Measurements from ENCODE around the gene GSK3A. TPM values are rescaled to one million over a fixed set of nuclear protein-coding genes. Genes with fewer than 3 reads are reported as not detected.

GSK3A gene
- total and polyA plus RNA-seq, 8 donors: 5.8 to 77.2 (median 30.2) TPM

DNA sequence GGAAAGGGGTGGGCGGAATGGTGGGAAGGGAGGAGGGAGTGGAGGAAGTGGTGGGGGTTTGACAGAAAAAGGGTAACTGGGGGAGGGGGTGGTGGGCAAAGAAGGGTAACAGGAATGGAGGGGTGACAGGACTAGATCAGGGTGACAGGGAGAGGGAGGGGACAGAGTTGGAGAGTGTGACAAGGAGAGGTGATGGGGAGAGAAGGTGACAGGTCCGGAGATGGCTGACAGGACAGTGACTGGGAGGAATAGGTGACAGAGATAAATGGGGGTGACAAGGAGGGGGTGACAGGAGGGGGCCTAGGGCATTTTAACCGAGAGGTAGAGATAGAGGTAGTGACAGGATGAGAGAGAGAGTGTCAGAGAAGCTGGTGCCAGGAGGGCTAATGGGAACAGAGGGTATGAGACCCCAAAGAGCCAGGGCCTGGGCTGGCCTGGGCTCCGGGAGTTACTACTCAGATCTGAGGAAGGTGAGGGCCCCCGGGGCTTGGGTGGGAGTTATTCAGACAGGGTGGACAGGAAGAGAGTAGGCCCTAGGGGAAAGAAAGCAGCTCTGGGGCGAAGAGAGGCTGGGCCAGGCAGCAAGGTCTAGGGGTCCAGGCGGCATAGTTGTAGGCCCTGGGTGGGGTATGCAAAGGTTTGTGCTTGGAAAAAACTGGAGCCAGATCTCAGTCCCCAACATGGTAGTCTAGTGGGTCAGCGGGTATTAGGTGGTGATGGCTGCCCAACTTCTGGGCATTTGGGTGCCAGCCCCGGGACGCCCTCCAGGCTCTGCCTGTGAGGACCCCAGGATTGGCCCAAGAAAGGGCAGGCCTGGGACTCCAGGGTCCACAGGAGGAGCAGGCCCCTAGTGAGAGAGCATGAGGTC, 27.3 kb upstream of the GSK3A start:
- Histone ChIP-seq H3K27me3 (no peaks in the 10 kb centered on the region), H3K36me3 (peaks cover 29 to 33% (median 31%) of the 10 kb centered on the region in 4 donors), H3K4me1 (peaks cover 23 to 53% (median 42%) of the 10 kb centered on the region in 4 donors), H3K9me3 (no peaks in the 10 kb centered on the region), H3K4me3 (peak overlapping the region; percentile 61 to 73 (median 62)), H3K27ac (peak overlapping the region; percentile 84 to 99 (median 97))
- intact Hi-C loops (cut with DNase I; ENCODE audit: low total_unique reads): no loop called here
- WGBS, 5 donors: 19 to 29% (median 21%) methylated on average over 10 of the region's 10 CpGs
- peak in 1 of 2 donors; percentile 50 for DNase-seq
- TF ChIP-seq POLR2A (IDR thresholded peaks at IDR 0.05) (no peak), EP300 (IDR thresholded peaks at IDR 0.05) (no peak), POLR2AphosphoS5 (IDR thresholded peaks at IDR 0.05) (no peak)
- TF ChIP-seq, protein P1, sequence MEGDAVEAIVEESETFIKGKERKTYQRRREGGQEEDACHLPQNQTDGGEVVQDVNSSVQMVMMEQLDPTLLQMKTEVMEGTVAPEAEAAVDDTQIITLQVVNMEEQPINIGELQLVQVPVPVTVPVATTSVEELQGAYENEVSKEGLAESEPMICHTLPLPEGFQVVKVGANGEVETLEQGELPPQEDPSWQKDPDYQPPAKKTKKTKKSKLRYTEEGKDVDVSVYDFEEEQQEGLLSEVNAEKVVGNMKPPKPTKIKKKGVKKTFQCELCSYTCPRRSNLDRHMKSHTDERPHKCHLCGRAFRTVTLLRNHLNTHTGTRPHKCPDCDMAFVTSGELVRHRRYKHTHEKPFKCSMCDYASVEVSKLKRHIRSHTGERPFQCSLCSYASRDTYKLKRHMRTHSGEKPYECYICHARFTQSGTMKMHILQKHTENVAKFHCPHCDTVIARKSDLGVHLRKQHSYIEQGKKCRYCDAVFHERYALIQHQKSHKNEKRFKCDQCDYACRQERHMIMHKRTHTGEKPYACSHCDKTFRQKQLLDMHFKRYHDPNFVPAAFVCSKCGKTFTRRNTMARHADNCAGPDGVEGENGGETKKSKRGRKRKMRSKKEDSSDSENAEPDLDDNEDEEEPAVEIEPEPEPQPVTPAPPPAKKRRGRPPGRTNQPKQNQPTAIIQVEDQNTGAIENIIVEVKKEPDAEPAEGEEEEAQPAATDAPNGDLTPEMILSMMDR (IDR thresholded peaks at IDR 0.05): no peak

DNA sequence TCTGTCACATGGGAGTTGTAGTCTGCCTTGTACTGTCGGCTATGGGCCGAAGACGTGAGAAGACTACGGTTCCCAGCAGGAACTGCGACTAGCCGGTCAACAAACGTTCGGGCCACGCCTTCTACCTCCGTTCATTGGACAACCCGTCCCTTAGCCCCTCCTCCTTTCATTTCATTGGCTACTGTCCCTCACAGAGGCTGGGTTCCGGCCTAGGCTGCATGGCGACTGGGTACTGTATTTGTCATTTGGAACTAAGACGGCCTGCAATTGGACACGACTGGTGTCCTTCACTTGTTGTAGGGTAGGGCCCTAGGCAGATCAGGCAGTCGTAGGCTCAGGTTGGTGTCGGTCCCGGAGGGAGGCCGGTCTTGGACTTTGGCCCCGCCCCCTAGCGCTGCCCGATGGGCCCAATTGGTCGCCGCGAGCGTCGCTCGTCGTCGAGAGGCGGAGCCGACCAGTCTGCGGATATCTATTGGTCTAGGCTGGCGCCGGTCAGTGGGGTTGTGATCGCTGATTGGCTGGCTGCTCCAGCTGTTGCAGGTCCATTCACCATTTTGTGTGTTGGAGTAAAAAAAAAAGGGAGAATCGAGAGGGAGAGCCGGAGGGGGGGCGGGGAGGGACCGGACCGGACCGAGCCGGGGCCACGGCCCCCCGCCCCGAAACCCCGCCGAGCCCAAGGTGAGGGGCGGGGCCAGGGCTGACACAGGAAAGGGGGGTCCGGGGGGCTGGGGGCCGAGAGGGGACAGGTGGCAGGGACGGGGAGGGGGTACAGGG, 26.5 kb upstream of the GSK3A start, which contains the start of gene CIC:
Gene CIC (plus strand): TSS at position 549 of the 774 bp plus-strand sequence. CDS start 2,532 bp downstream, outside the sequence.
- Histone ChIP-seq H3K27me3 (no peaks in the 10 kb centered on the region), H3K36me3 (peaks cover 21 to 25% (median 23%) of the 10 kb centered on the region in 4 donors), H3K4me1 (peaks cover 23 to 44% (median 34%) of the 10 kb centered on the region in 4 donors), H3K27ac (peak within 1 kb of the TSS; percentile 93 to 100 (median 99)), H3K4me3 (peak within 1 kb of the TSS; percentile 61 to 73 (median 62)), H3K9me3 (no peaks in the 10 kb centered on the region)
- WGBS, 5 donors: 0 to 1% (median 1%) methylated on average over 43 to 52 of the region's 52 CpGs
- TF ChIP-seq POLR2AphosphoS5 (IDR thresholded peaks at IDR 0.05): peak; percentile 3 to 35 (median 23)
- TF ChIP-seq EP300 (IDR thresholded peaks at IDR 0.05): no peak
- TF ChIP-seq, protein P1 (IDR thresholded peaks at IDR 0.05): no peak
- no peak for TF ChIP-seq POLR2A (IDR thresholded peaks at IDR 0.05)
- DNase-seq: peak; percentile 100
- intact Hi-C loops (cut with DNase I; ENCODE audit: low total_unique reads): no loop called here

DNA sequence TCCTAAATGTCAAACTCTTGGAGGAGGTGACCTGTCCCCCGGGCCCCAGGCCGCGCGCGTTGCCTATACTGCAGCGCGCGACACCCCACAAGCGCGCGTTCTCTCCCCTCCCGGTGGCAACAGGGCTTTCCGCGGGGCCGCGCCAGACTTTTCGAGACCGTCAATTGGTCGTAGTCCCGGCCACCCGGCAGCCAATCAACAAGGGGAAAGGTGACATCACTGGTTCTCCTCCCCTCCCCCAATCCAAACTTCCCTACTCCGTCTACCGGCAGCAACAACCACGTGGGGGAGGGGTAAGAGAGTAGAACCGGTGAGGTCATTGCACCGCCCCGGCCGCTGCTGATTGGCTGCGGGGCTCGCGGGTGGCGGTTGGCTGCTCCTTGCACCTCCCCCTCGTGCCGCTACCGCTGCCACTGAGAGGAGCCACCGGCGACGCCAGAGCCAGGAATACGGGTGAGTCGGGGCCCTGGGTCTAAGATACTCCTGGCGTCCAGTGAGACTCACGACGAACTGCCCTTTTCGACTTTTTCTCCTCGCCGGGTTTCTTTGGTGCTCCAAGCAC, 25.8 kb upstream of the GSK3A start:
- Histone ChIP-seq H3K4me1 (peaks cover 23 to 42% (median 31%) of the 10 kb centered on the region in 4 donors), H3K27me3 (no peaks in the 10 kb centered on the region), H3K9me3 (no peaks in the 10 kb centered on the region), H3K27ac (peak overlapping the region; percentile 93 to 100 (median 99)), H3K4me3 (peak overlapping the region; percentile 40 to 71 (median 54)), H3K36me3 (peaks cover 14 to 18% (median 16%) of the 10 kb centered on the region in 4 donors)
- TF ChIP-seq, protein P1 (IDR thresholded peaks at IDR 0.05): peak in 1 of 7 experiments; percentile 2
- peak in 2 of 4 donors; percentile 77 to 96 for TF ChIP-seq POLR2A (IDR thresholded peaks at IDR 0.05)
- peak; percentile 50 for TF ChIP-seq EP300 (IDR thresholded peaks at IDR 0.05)
- peak; percentile 79 to 86 (median 85) for TF ChIP-seq POLR2AphosphoS5 (IDR thresholded peaks at IDR 0.05)
- DNase-seq: peak; percentile 99 to 100
- intact Hi-C loops (cut with DNase I; ENCODE audit: low total_unique reads): no loop called here
- 0 to 2% (median 1%) methylated on average over 18 to 46 of the region's 46 CpGs for WGBS, 5 donors
